ENCODE data around the gene VMAC. TPM values are rescaled to one million over a fixed set of nuclear protein-coding genes. Genes with fewer than 3 reads are reported as not detected.

The VMAC gene
- total and polyA plus RNA-seq, 9 of the 15 experiments (the other 6 are each of a cell fraction or from before 2014, with no cell fraction given): 0.03 to 3.4 (median 1.1) TPM

DNA sequence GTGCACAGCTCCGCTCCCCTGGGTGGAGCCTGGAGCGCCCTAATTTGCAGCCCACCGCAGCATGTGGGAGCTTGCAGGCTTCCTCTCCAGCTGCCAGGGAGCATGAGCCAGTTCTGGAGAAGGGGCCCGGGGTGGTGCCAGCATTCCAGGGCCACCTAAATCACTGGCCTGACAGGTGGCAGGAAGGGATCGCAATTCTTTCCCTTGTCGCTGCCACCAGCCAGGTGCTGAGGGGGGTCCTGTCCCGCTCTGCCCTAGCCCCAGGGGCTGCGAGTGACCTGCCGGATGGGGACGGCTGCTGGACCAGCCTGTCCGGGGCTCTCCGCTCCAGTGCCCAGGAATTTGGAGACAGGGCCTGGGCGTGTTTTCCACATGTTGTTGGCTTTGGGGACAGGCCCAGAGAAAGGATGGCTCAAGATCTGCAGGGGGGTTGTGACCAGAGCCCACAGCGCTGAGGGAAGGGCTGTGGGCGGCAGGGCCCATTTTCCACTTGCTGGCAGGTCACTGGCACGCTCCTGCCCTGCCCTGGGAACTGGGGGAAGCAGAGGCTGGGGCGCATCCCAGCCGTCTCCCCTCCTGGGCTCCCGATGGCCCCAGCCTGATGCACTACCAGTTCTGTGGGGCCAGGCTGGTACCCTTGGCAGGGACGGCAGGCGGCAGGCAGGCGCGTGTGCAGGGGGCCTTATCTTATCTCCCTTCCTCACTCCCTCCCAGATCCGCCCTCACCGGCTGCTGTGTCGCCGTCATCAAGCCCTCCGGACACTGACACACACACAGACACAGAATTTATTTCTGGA lies 10.6 kb upstream of the VMAC start (continued):
- no peak for TF ChIP-seq ZNF699 (CRISPR knock-in tag; IDR thresholded peaks at IDR 0.05; ENCODE audit: insufficient replicate concordance)
- TF ChIP-seq HMGN3 (IDR thresholded peaks at IDR 0.05; ENCODE audit: borderline replicate concordance, extremely low read depth, insufficient read length, low read depth, low read length): peak; percentile 79
- no peak for TF ChIP-seq TEAD2 (tag; IDR thresholded peaks at IDR 0.05)
- no peak for TF ChIP-seq ZNF121 (CRISPR knock-in tag; conservative IDR thresholded peaks at IDR 0.05)
- TF ChIP-seq JUN (IDR thresholded peaks at IDR 0.05; ENCODE audit: borderline replicate concordance, low read depth, low read length): no peak
- TF ChIP-seq JUN (CRISPR knock-in tag; IDR thresholded peaks at IDR 0.05; ENCODE audit: borderline replicate concordance): no peak
- no peak for TF ChIP-seq MCM5 (IDR thresholded peaks at IDR 0.05; ENCODE audit: low read depth)
- no peak for TF ChIP-seq ZNF23 (CRISPR knock-in tag; IDR thresholded peaks at IDR 0.05)
- no peak for TF ChIP-seq MCM3 (IDR thresholded peaks at IDR 0.05)
- peak; percentile 34; the same call in 1 of the 2 replicates for TF ChIP-seq POLR2AphosphoS2 (IDR thresholded peaks at IDR 0.05; ENCODE audit: low read length)
- TF ChIP-seq CBX2 (IDR thresholded peaks at IDR 0.05; ENCODE audit: insufficient read depth, low read length, poor library complexity, severe bottlenecking): no peak
- TF ChIP-seq HDAC2 (IDR thresholded peaks at IDR 0.05): 0 out of 2 replicates have a peak, but pooled peaks have one; percentile 25
- TF ChIP-seq, protein P1, sequence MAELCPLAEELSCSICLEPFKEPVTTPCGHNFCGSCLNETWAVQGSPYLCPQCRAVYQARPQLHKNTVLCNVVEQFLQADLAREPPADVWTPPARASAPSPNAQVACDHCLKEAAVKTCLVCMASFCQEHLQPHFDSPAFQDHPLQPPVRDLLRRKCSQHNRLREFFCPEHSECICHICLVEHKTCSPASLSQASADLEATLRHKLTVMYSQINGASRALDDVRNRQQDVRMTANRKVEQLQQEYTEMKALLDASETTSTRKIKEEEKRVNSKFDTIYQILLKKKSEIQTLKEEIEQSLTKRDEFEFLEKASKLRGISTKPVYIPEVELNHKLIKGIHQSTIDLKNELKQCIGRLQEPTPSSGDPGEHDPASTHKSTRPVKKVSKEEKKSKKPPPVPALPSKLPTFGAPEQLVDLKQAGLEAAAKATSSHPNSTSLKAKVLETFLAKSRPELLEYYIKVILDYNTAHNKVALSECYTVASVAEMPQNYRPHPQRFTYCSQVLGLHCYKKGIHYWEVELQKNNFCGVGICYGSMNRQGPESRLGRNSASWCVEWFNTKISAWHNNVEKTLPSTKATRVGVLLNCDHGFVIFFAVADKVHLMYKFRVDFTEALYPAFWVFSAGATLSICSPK (IDR thresholded peaks at IDR 0.05; ENCODE audit: borderline replicate concordance): no peak
- TF ChIP-seq ZFP36 (IDR thresholded peaks at IDR 0.05; ENCODE audit: low read depth, low read length, partially characterized antibody): no peak
- TF ChIP-seq NCOA6 (IDR thresholded peaks at IDR 0.05): no peak
- TF ChIP-seq TAF7 (tag; IDR thresholded peaks at IDR 0.05): no peak
- TF ChIP-seq, protein P2, sequence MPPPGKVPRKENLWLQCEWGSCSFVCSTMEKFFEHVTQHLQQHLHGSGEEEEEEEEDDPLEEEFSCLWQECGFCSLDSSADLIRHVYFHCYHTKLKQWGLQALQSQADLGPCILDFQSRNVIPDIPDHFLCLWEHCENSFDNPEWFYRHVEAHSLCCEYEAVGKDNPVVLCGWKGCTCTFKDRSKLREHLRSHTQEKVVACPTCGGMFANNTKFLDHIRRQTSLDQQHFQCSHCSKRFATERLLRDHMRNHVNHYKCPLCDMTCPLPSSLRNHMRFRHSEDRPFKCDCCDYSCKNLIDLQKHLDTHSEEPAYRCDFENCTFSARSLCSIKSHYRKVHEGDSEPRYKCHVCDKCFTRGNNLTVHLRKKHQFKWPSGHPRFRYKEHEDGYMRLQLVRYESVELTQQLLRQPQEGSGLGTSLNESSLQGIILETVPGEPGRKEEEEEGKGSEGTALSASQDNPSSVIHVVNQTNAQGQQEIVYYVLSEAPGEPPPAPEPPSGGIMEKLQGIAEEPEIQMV (tag; conservative IDR thresholded peaks at IDR 0.05; ENCODE audit: low read depth): no peak
- no peak for TF ChIP-seq CREBBP (IDR thresholded peaks at IDR 0.05; ENCODE audit: low read depth, low read length)
- no peak for TF ChIP-seq NEUROD1 (IDR thresholded peaks at IDR 0.05; ENCODE audit: borderline replicate concordance, low read depth, low read length, partially characterized antibody)
- TF ChIP-seq CBFA2T3 (IDR thresholded peaks at IDR 0.05): peak; percentile 82
- peak; percentile 64 for TF ChIP-seq ETV1 (tag; conservative IDR thresholded peaks at IDR 0.05; ENCODE audit: low read depth)
- TF ChIP-seq EHMT2 (IDR thresholded peaks at IDR 0.05): no peak
- TF ChIP-seq SMAD3 (CRISPR knock-in tag; conservative IDR thresholded peaks at IDR 0.05): no peak
- no peak for TF ChIP-seq GABPB1 (CRISPR knock-in tag; IDR thresholded peaks at IDR 0.05)
- no peak for TF ChIP-seq SMARCB1 (IDR thresholded peaks at IDR 0.05; ENCODE audit: insufficient read length, low read depth)
- TF ChIP-seq MTF1 (CRISPR knock-in tag; IDR thresholded peaks at IDR 0.05; ENCODE audit: borderline replicate concordance): no peak
